Hematopoietic multipotent progenitor cell treated with erythropoietin and hydrocortisone succinate and interleukin-3 and kit ligand, for 17 days (in vitro differentiated cells): ENCODE data around the gene HACL1.
"Not testable (repeated sequence)": the region's sequence is repeated elsewhere in the genome, so short reads cannot be mapped to it uniquely, and the experiment has no call there.

Source experiments
- DNase-seq: peaks from one replicate; pipeline ENCODE4 v3.0.0-alpha.2; 2015; ENCODE audit warnings: low spot score

The HACL1 gene

GRCh38 chr3:15579051-15579450 is 22.3 kb downstream of the HACL1 start:
- no peak for DNase-seq

- DNase-seq, result no peak
Observed at GRCh38 chr3:15578289-15578867, 23.0 kb downstream of the HACL1 start.

DNA sequence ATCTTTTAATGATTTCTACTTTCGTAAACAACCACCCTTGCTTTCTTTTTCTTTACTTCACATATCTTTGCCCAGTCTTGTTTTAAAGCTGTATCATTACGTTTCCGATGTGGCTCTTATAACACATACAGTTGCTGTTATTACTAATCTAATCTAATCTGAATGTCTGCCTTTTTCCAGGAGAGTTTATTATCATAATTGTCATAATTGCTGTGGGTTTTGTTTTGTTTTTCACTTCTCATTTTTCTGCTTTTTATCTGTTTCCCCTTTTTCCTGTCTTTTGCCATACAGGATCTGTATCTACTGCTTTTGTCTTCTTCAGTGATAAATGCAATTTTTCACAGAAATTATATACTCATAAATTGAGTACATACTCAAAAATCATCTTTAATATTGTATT is 24.9 kb downstream of the HACL1 start:
- DNase-seq, result no peak

GRCh38 chr3:15575446-15575845 is 25.9 kb downstream of the HACL1 start:
- no peak for DNase-seq

DNA sequence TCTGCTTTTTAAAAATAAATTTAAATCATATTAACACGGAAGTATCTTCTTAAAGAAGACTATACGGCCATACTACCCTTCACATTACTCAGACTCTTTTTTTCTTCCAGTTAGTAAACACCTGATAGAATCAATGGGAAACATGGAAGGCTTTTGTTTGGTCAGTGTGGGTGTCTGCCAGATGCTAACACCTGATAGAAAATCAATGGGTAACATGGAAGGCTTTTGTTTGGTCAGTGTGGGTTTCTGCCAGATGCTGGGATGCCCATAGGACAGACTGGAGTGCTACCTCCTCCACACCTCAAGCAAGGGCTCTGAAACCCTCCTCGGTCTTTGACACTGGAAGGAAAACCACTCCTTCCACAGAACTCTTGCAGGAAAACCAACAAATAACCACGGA is 29.2 kb downstream of the HACL1 start:
- DNase-seq, result no peak

- no peak for DNase-seq
Observed at GRCh38 chr3:15563190-15563589, 38.2 kb downstream of the HACL1 start.

- DNase-seq, result no peak
Observed at GRCh38 chr3:15562560-15562959, 38.8 kb downstream of the HACL1 start.

- no peak for DNase-seq
Observed at GRCh38 chr3:15558581-15558980, 42.8 kb downstream of the HACL1 start.

DNA sequence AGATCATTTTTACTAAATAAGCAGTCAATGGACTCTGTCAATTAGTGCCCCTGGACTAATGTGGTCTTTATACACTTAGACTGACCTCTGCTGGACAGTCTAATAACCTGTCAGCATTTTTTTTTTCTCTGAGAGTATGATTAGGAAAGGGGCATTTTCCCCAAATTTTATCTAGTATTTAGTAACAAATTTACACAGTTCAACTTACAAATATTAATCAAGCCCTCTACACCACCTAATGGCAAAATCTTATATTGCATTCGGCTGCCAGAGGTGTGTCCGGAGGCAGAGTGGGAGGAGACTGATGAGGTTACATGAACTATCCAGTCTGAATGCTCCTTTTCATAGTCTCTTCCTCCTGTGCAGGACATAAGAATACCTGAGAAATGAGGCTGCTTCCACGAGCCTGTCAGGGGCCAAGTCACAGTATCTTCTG is 43.8 kb downstream of the HACL1 start:
- peak; percentile 79 for DNase-seq

GRCh38 chr3:15556512-15556911 is 44.9 kb downstream of the HACL1 start:
- no peak for DNase-seq

DNA sequence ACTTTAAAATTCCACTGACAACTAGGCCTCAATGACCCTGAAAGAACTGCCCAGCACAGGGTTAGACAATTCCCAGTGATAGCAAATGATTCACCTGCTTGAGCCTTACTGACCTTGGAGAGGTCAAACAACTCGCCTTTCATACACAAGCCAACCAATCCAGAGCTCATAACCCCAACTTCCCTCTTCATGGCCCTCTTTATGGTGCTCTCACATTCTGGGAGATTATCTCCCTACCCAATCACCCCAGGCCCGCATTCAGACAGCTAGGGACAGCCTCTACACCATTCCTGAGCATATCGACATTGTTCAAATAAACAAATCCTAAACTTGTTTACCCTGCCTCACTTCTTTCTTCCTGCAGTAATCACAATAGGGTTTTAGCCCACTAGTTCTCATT is 47.6 kb downstream of the HACL1 start:
- no peak for DNase-seq

- no peak for DNase-seq
Observed at GRCh38 chr3:15551902-15552301, 49.5 kb downstream of the HACL1 start.

DNA sequence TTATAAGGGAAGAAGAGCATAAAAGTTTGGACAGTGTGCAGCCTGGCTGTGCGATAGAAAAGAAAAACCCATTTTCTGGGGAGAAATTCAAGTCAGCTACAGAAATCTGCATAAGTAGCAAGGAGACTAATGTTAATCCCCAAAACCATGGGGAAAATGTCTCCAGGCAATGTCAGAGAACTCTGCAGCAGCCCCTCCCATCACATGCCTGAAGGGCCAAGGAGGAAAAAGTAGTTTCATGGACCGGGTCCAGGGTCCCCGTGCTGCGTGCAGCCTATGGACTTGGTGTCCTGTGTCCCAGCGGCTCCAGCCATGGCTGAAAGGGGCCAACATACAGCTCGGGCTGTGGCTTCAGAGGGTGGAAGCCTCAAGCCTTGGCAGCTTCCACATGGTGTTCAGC is 51.5 kb downstream of the HACL1 start:
- no peak for DNase-seq

DNA sequence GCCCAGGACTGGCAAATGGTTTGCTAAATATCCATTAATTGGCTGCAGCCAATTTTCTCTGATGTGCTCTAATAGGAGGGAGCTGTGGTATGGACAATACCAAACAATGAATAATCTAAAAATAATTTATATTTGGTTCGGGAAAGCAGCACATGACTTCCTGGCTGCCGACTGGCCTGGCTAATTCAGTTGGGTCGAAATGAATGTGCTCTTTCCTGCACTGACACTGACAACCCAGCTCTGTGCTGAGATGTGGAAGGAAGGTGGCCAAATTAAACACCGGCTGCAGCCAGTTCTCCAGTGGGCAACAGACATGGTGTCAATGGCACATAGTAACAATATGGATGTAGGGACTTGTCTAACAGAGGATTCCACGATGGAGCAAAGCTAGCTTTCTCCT is 58.8 kb downstream of the HACL1 start:
- no peak for DNase-seq

DNA sequence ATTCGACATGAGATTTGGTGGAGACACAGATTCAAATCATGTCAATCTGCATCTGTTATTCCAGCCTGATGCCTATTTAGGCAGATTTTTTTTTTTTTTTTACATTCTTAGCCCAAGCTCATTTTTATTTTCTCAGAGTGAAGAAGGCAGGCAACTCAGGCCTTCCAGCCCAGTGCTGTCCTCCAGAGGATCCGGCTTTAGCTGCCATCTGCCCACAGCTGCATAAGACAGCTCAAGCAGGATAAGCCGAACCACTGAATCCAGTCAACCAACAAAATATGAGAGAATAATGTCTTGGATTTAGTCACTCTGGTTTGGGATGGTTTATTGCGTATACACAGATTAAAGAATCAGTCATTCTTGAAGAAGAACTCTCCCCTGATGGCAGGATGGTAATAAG is 60.0 kb downstream of the HACL1 start:
- no peak for DNase-seq

- no peak for DNase-seq
Observed at GRCh38 chr3:15539066-15539465, 62.3 kb downstream of the HACL1 start.

DNA sequence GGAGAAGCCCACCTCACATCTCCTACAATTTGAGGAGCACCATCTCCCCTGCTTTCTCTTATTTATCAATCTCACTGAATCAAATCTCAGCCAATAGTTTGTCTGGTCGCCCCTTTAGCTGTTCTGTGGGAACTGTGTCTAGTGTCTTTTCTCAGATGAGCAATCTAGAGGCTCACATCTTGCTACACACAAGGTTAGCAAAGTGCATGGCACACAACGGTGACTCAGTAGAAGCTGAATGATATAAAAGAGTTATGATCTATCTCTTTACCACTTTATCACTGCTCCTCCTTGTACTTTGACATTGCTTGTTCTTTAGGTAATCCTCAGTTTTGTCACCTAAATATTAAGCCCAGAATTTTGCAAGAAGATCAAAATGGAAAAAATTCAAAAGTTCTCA is 63.0 kb downstream of the HACL1 start:
- no peak for DNase-seq

DNA sequence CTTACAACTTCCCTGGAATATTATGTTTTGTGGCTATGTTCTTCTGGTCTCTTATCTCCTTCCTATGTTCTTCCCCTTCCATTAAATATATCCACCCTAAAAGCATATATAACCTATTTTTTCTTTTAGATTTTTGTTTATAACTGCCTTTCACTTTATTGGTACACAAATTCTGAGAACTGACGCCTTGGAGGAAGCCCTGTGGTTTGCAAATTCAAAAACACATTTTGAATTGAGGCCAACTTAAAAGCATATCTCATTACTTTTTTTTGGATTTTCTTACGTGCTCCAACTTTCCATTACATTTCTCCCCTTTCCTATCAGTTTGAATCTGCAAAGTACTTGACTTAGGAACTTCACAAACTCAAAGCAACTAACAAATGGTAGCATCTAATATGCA is 64.5 kb downstream of the HACL1 start:
- no peak for DNase-seq

DNA sequence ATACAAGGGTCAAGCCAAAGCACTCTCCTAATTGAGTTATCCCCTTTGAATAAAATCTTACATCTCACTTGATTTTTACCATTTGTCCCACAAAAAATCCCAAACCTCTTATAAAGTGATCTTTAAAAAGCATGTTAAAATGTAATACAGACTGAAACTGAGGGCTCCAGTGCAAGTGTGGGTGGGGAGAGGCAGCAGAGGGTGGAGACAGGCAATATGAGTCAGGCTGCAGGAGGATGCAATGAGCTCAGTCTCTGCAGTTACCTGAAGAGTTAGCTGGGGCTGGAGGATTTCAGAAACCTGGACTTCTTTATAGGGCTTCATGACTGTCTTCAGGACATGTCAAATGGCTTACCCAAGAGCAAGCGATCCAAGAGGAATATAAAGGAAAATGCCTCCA is 65.6 kb downstream of the HACL1 start:
- no peak for DNase-seq

DNA sequence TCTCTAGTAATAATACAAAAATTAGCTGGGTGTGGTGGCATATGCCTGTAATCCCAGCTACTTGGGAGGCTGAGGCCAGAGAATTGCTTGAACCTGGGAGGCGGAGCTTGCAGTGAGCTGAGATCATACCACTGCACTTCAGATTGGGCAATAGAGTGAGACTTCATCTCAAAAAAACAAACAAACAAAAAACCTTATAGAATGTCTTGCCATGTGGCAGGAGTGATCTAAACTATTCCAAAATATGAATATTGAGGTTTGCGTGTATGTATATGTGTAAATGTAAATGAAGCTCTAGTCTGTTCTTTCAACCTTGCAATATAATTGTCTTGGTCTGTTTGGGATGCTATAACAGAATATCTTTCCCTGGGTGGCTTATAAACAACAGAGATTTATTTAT is 68.8 kb downstream of the HACL1 start:
- not testable (repeated sequence) for DNase-seq

GRCh38 chr3:15531346-15531745 is 70.0 kb downstream of the HACL1 start:
- no peak for DNase-seq

DNA sequence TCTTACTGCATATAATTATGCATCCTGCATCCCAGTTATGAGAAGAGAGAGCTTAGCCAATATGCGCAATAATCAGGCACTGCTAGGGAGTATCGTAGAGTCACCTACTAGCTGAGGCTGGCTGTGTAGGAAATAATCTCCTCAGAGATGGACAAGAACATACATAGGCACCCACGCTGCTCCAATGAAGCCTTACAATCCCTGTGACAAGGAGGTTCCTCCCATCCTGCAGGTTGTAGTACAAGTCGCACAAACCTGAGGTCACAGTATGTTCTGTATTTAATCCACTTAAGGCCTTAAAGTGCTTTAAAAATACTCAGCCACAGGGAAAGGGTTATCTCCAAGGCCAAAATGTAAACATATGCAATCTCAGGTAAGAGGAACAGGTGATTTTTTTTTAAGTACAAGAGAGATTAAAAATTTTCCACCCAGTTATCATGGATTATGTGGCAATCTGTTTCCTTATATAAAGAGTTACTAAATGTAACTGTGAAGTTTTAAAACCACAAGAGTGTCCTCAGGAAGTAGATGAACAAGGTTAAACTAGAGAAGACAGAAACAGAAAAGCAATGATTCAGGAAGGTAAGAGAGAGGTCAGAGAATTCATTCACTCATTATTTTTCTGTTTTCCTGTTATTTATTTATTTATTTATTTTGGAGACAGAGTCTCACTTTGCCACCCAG is 72.4 kb downstream of the HACL1 start:
- DNase-seq, result no peak

DNA sequence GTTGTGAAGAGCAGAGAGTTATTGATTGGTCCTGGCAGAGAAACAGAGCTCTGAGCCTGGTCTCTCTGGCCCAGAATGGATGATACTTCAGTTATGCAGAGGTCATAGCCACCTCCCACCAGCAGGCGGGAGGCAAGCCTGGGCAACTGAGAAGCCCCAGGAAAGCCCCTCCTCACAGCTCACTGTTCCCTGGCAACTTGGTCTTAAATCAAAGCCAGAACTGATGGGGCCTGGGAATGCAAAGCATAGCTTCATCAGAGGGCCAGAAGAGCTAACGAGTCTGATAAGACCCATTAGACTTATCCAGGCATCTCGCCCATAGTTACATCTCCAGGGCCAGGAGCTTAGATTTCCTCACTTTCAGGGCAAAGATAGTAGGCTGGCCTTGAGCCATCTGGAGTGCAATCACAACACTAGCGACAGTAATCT is 74.3 kb downstream of the HACL1 start:
- no peak for DNase-seq

- no peak for DNase-seq
Observed at GRCh38 chr3:15525790-15526189, 75.6 kb downstream of the HACL1 start.
